Lower leg skin (tissue), 3 donors: ENCODE measurements around the gene RAB17.

Source experiments
- POLR2A ChIP-seq, 2 donors: fragments of 450-650 bp; IDR thresholded peaks; one replicate each; pipeline ENCODE4 v1.6.1; 2016 to 2017; ENCODE audit warnings: antibody characterized with exemption in 2 of 2, mild to moderate bottlenecking in 1 of 2, moderate library complexity in 1 of 2
- TF ChIP-seq, protein P1 (sequence below), 3 donors: fragments of 450-650 bp; IDR thresholded peaks; one replicate each; pipeline ENCODE4 v1.5.1; 2016; ENCODE audit warnings: antibody characterized with exemption in 3 of 3, mild to moderate bottlenecking in 3 of 3, moderate library complexity in 2 of 3

- TF ChIP-seq, protein P1, sequence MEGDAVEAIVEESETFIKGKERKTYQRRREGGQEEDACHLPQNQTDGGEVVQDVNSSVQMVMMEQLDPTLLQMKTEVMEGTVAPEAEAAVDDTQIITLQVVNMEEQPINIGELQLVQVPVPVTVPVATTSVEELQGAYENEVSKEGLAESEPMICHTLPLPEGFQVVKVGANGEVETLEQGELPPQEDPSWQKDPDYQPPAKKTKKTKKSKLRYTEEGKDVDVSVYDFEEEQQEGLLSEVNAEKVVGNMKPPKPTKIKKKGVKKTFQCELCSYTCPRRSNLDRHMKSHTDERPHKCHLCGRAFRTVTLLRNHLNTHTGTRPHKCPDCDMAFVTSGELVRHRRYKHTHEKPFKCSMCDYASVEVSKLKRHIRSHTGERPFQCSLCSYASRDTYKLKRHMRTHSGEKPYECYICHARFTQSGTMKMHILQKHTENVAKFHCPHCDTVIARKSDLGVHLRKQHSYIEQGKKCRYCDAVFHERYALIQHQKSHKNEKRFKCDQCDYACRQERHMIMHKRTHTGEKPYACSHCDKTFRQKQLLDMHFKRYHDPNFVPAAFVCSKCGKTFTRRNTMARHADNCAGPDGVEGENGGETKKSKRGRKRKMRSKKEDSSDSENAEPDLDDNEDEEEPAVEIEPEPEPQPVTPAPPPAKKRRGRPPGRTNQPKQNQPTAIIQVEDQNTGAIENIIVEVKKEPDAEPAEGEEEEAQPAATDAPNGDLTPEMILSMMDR (IDR thresholded peaks at IDR 0.05), result no peak
- TF ChIP-seq POLR2A (IDR thresholded peaks at IDR 0.05), result no peak
Measured at GRCh38 chr2:237618449-237618848, 27.9 kb upstream of the RAB17 start.
